Liver (tissue), 9 donors: ENCODE data around the gene PCNP. TPM values are rescaled to one million over a fixed set of nuclear protein-coding genes. Genes with fewer than 3 reads are reported as not detected.
"Not testable (repeated sequence)": the region's sequence is repeated elsewhere in the genome, so short reads cannot be mapped to it uniquely, and the experiment has no call there.

Experiments used
- DNase-seq: peaks from one replicate; pipeline ENCODE4 v3.0.0-alpha.2; 2017; ENCODE audit warnings: low spot score
- H3K27ac ChIP-seq, 2 donors: one replicate each; pipeline ENCODE4 v1.7.0; 2013; ENCODE audit warnings: inconsistent platforms in 2 of 2, low read length in 2 of 2, control low read depth in 1 of 2, low read depth in 1 of 2, mild to moderate bottlenecking in 1 of 2
- H3K27me3 ChIP-seq, 4 donors: one replicate each; pipeline versions ENCODE4 v1.6.1 to v1.7.0; 2013; ENCODE audit warnings: low read length in 3 of 4, inconsistent platforms in 1 of 4, mild to moderate bottlenecking in 1 of 4, moderate library complexity in 1 of 4; ENCODE audit not compliant: control insufficient read depth in 4 of 4, insufficient read depth in 4 of 4
- H3K36me3 ChIP-seq, 4 donors: one replicate each; pipeline versions ENCODE4 v1.6.1 to v1.7.0; 2013; ENCODE audit warnings: low read length in 3 of 4, mild to moderate bottlenecking in 3 of 4, low read depth in 1 of 4, moderate library complexity in 1 of 4; ENCODE audit not compliant: control insufficient read depth in 4 of 4, insufficient read depth in 3 of 4
- H3K4me1 ChIP-seq, 4 donors: one replicate each; pipeline versions ENCODE4 v1.6.1 to v1.7.0; 2013; ENCODE audit warnings: low read length in 3 of 4, mild to moderate bottlenecking in 3 of 4, moderate library complexity in 1 of 4; ENCODE audit not compliant: control insufficient read depth in 4 of 4, insufficient read depth in 4 of 4
- H3K4me3 ChIP-seq, 3 donors: one replicate each; pipeline versions ENCODE4 v1.6.1 to v1.7.0; 2013; ENCODE audit warnings: low read length in 3 of 3, control low read depth in 1 of 3, low read depth in 1 of 3, mild to moderate bottlenecking in 1 of 3
- H3K9ac ChIP-seq, 2 donors: one replicate each; pipeline ENCODE4 v1.7.0; 2013; ENCODE audit warnings: low read length in 2 of 2, mild to moderate bottlenecking in 2 of 2, moderate library complexity in 2 of 2, control low read depth in 1 of 2, low read depth in 1 of 2
- H3K9me3 ChIP-seq, 4 donors: one replicate each; pipeline versions ENCODE4 v1.6.1 to v1.7.0; 2013; ENCODE audit warnings: low read length in 3 of 4; ENCODE audit not compliant: control insufficient read depth in 4 of 4
- ATF3 ChIP-seq: IDR thresholded peaks from 2 replicates; pipeline ENCODE4 v1.6.1; 2016; ENCODE audit warnings: antibody characterized with exemption
- CTCF ChIP-seq: fragments of 150-350 bp; IDR thresholded peaks from 2 replicates; pipeline ENCODE4 v1.5.1; 2017; ENCODE audit warnings: improper control_type of control experiment, low read depth, low read length; ENCODE audit not compliant: missing input control
- EGR1 ChIP-seq, 2 donors: IDR thresholded peaks; 2 replicates each; pipeline ENCODE4 v1.6.1; 2016 to 2018; ENCODE audit warnings: antibody characterized with exemption in 2 of 2, low read depth in 2 of 2
- FOXA1 ChIP-seq: IDR thresholded peaks from 2 replicates; pipeline ENCODE4 v1.6.1; 2016; ENCODE audit warnings: antibody characterized with exemption
- FOXA2 ChIP-seq: IDR thresholded peaks from 2 replicates; pipeline ENCODE4 v1.6.1; 2016; ENCODE audit warnings: antibody characterized with exemption
- HNF4G ChIP-seq: IDR thresholded peaks from 2 replicates; pipeline ENCODE4 v1.6.1; 2016; ENCODE audit warnings: antibody characterized with exemption
- JUND ChIP-seq, 2 donors: IDR thresholded peaks; 2 replicates each; pipeline ENCODE4 v1.6.1; 2016; ENCODE audit warnings: antibody characterized with exemption in 2 of 2
- MAX ChIP-seq: IDR thresholded peaks from 2 replicates; pipeline ENCODE4 v1.6.1; 2016; ENCODE audit warnings: antibody characterized with exemption
- NR2F2 ChIP-seq: IDR thresholded peaks from 2 replicates; pipeline ENCODE4 v1.6.1; 2016; ENCODE audit warnings: antibody characterized with exemption
- RAD21 ChIP-seq, 2 donors: IDR thresholded peaks; 2 replicates each; pipeline ENCODE4 v1.6.1; 2016; ENCODE audit warnings: antibody characterized with exemption in 2 of 2, mild to moderate bottlenecking in 2 of 2
- RXRA ChIP-seq, 2 donors: IDR thresholded peaks; 2 replicates each; pipeline ENCODE4 v1.6.1; 2017 to 2018; ENCODE audit warnings: antibody characterized with exemption in 2 of 2, mild to moderate bottlenecking in 1 of 2
- TAF1 ChIP-seq: conservative IDR thresholded peaks from 2 replicates; pipeline ENCODE4 v1.6.1; 2016; ENCODE audit warnings: antibody characterized with exemption, mild to moderate bottlenecking
- ZBTB33 ChIP-seq: IDR thresholded peaks from 2 replicates; pipeline ENCODE4 v1.6.1; 2016; ENCODE audit warnings: antibody characterized with exemption
- WGBS: extraction: QIAGEN DNeasy Blood & Tissue Kit; methylation state at CpG from one replicate; pipeline ENCODE4 v1.1.7; 2013; 5-methylcytosine and 5-hydroxymethylcytosine counted together
- polyA plus RNA-seq, 2 donors: library from polyadenylated mRNA; stranded (reverse) in 1 of 2; unstranded in 1 of 2; fragments of 200-250 nt in 1 of 2; fragments of >200 nt in 1 of 2; fragmentation: Nextera tagmentation in 1 of 2; extraction: Ambion mirVana in 1 of 2; gene quantifications; one replicate each; pipeline versions ENCODE4 v1.2.1 to v1.2.3, GENCODE V29; 2013 to 2015
- total RNA-seq, 2 donors: library from RNA; depleted of rRNA; stranded (reverse); fragments of >200 nt; gene quantifications; one replicate each; pipeline ENCODE4 v1.2.3, GENCODE V29; 2014
- donor health status: healthy.
- donor health status: healthy.
- donor health status: healthy.
- donor health status: healthy.
- donor health status: healthy.

The PCNP gene
- total and polyA plus RNA-seq, 4 donors, result 28.2 to 59.3 (median 34.5) TPM

GRCh38 chr3:101536955-101537354 lies 37.0 kb upstream of the PCNP start:
- not testable (repeated sequence) for H3K27me3 ChIP-seq, H3K27ac ChIP-seq, H3K4me3 ChIP-seq, H3K36me3 ChIP-seq, H3K4me1 ChIP-seq, H3K9ac ChIP-seq, H3K9me3 ChIP-seq, DNase-seq
- WGBS, result 77% methylated on average over 1 of the region's 1 CpG

GRCh38 chr3:101542957-101543356 lies 31.0 kb upstream of the PCNP start:
- H3K9ac ChIP-seq, result no peak overlapping the region
- TF ChIP-seq FOXA2, result no peak
- TF ChIP-seq RXRA (IDR thresholded peaks at IDR 0.05), result no peak
- no peak for TF ChIP-seq JUND (IDR thresholded peaks at IDR 0.05)
- no peak for TF ChIP-seq NR2F2
- TF ChIP-seq TAF1, result no peak
- TF ChIP-seq EGR1 (IDR thresholded peaks at IDR 0.05; ENCODE audit: low read depth in 2 of 2), result no peak
- no peak for TF ChIP-seq FOXA1
- no peak for TF ChIP-seq HNF4G
- TF ChIP-seq MAX, result no peak
- no peaks in the 10 kb centered on the region for H3K36me3 ChIP-seq
- DNase-seq, result no peak
- no peak overlapping the region for H3K27ac ChIP-seq
- H3K27me3 ChIP-seq, result no peaks in the 10 kb centered on the region
- H3K4me1 ChIP-seq, result no peaks in the 10 kb centered on the region
- no peaks in the 10 kb centered on the region for H3K9me3 ChIP-seq
- H3K4me3 ChIP-seq, result no peak overlapping the region

- H3K9ac ChIP-seq, result no peak overlapping the region
- TF ChIP-seq RAD21 (IDR thresholded peaks at IDR 0.05) (peak; percentile 31 to 39), MAX (no peak), ATF3 (no peak), EGR1 (IDR thresholded peaks at IDR 0.05; ENCODE audit: low read depth in 2 of 2) (no peak), NR2F2 (no peak), CTCF (peak; percentile 4), ZBTB33 (no peak), FOXA2 (no peak)
- no peak overlapping the region for H3K4me3 ChIP-seq
- no peak overlapping the region for H3K27ac ChIP-seq
- no peaks in the 10 kb centered on the region for H3K36me3 ChIP-seq
- H3K9me3 ChIP-seq, result no peaks in the 10 kb centered on the region
- DNase-seq, result no peak
- no peaks in the 10 kb centered on the region for H3K4me1 ChIP-seq
- no peaks in the 10 kb centered on the region for H3K27me3 ChIP-seq
- WGBS, result 81% methylated on average over 1 of the region's 1 CpG
These were observed 29.7 kb upstream of the PCNP start for GRCh38 chr3:101544161-101544850.
